ENCODE results near the gene PDZD2.

PDZD2 gene

DNA sequence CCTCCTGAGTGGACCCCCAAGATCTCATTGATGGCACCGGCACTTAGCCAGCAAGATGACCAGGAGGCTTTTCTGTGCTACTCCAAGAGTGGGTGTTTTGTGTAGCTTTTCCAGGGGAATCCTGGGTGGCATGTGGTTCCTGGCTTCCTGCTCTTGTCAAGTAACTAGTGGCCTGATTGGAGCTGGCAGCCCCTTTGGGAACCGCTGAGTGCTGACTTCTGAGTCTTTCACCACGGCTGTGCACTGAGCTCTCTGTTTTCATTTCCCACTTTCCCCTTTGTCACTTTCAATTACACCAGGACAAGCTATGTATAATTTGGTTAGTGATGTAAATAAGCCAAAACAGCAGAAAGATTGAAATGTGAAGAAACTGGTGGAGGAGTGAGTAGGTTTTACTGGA, 279.8 kb downstream of the PDZD2 start:
- TF ChIP-seq, protein P1, sequence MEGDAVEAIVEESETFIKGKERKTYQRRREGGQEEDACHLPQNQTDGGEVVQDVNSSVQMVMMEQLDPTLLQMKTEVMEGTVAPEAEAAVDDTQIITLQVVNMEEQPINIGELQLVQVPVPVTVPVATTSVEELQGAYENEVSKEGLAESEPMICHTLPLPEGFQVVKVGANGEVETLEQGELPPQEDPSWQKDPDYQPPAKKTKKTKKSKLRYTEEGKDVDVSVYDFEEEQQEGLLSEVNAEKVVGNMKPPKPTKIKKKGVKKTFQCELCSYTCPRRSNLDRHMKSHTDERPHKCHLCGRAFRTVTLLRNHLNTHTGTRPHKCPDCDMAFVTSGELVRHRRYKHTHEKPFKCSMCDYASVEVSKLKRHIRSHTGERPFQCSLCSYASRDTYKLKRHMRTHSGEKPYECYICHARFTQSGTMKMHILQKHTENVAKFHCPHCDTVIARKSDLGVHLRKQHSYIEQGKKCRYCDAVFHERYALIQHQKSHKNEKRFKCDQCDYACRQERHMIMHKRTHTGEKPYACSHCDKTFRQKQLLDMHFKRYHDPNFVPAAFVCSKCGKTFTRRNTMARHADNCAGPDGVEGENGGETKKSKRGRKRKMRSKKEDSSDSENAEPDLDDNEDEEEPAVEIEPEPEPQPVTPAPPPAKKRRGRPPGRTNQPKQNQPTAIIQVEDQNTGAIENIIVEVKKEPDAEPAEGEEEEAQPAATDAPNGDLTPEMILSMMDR (IDR thresholded peaks at IDR 0.05; ENCODE audit: low read depth, low read length, missing control alignments) = no peak
- H3K4me3 ChIP-seq (replicated peaks; ENCODE audit: low read depth, low read length) = no peak overlapping the region
- no peak for DNase-seq (ENCODE audit: extremely low read depth, low read depth)

- TF ChIP-seq, protein P1 (IDR thresholded peaks at IDR 0.05; ENCODE audit: low read depth, low read length, missing control alignments) = no peak
- no peak for DNase-seq (ENCODE audit: extremely low read depth, low read depth)
Observed at GRCh38 chr5:31921852-31922305, 282.9 kb downstream of the PDZD2 start.

GRCh38 chr5:31924005-31924404, 285.1 kb downstream of the PDZD2 start:
- DNase-seq (ENCODE audit: extremely low read depth, low read depth) = no peak
- TF ChIP-seq, protein P1 (IDR thresholded peaks at IDR 0.05; ENCODE audit: low read depth, low read length, missing control alignments) = no peak
- no peak overlapping the region for H3K4me3 ChIP-seq (replicated peaks; ENCODE audit: low read depth, low read length)

More at GRCh38 chr5:31921852-31922305, 282.9 kb downstream of the PDZD2 start:
- H3K4me3 ChIP-seq (replicated peaks; ENCODE audit: low read depth, low read length) = no peak overlapping the region

DNA sequence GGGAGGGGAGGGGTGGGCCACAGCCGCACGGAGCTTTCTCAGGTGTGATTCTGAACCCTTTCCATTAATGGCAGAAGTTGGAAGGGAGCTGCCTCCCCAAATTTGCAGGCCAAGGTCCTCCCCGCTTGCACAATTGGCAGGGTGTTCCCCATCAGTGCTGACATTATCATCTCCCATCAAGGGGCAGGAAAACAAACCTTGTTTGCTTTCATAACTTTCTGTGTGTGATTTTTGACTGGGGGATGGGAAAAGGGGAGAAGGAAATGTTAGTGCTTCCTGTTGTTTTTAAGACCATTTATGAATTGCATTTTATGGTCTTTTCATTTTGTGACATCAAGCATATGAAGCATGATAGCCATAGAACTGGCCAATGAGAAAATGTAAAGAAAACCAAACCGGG, 292.9 kb downstream of the PDZD2 start:
- no peak overlapping the region for H3K4me3 ChIP-seq (replicated peaks; ENCODE audit: low read depth, low read length)
- TF ChIP-seq, protein P1 (IDR thresholded peaks at IDR 0.05; ENCODE audit: low read depth, low read length, missing control alignments) = no peak
- DNase-seq (ENCODE audit: extremely low read depth, low read depth) = no peak

GRCh38 chr5:31934156-31934555, 295.2 kb downstream of the PDZD2 start:
- DNase-seq (ENCODE audit: extremely low read depth, low read depth) = no peak
- TF ChIP-seq, protein P1 (IDR thresholded peaks at IDR 0.05; ENCODE audit: low read depth, low read length, missing control alignments) = no peak
- H3K4me3 ChIP-seq (replicated peaks; ENCODE audit: low read depth, low read length) = no peak overlapping the region

GRCh38 chr5:31935496-31936369, 296.8 kb downstream of the PDZD2 start:
- DNase-seq (ENCODE audit: extremely low read depth, low read depth) = no peak
- TF ChIP-seq, protein P1 (IDR thresholded peaks at IDR 0.05; ENCODE audit: low read depth, low read length, missing control alignments) = no peak
- H3K4me3 ChIP-seq (replicated peaks; ENCODE audit: low read depth, low read length) = no peak overlapping the region
